Activated T-cell treated with anti-CD3 and anti-CD28 coated beads, Interleukin-2, amount 50 U/mL, for 72 hours (primary cell): ENCODE results near the gene MPEG1. TPM values are rescaled to one million over a fixed set of nuclear protein-coding genes. Genes with fewer than 3 reads are reported as not detected.

Experiments used
- ATAC-seq, 2 donors: fragments of 150-1000 bp; cut with Tn5 transposase; replicated peaks in 1 of 2; 2 replicates each; pipeline ENCODE4 v1.10.0; 2021; ENCODE audit warnings: moderate library complexity in 2 of 2, mild to moderate bottlenecking in 1 of 2
- DNase-seq, 2 donors: peaks; one replicate each; pipeline ENCODE4 v3.0.0; 2021 to 2022; ENCODE audit warnings: mixed read lengths in 1 of 2
- H3K27ac Mint-ChIP-seq: one replicate; pipeline ENCODE4 v1.8.0; 2022; ENCODE audit warnings: mild to moderate bottlenecking, moderate library complexity, mixed read lengths
- H3K27me3 Mint-ChIP-seq: one replicate; pipeline ENCODE4 v1.8.0; 2022; ENCODE audit warnings: low read depth, mixed read lengths
- H3K36me3 Mint-ChIP-seq, 2 donors: one replicate each; pipeline ENCODE4 v1.8.0; 2022; ENCODE audit warnings: mixed read lengths in 2 of 2, mild to moderate bottlenecking in 1 of 2; ENCODE audit not compliant: insufficient read depth in 2 of 2
- H3K4me1 Mint-ChIP-seq: one replicate; pipeline ENCODE4 v1.8.0; 2022; ENCODE audit warnings: low read depth, mixed read lengths
- H3K4me3 Mint-ChIP-seq, 2 donors: one replicate each; pipeline ENCODE4 v1.8.0; 2022; ENCODE audit warnings: mild to moderate bottlenecking in 2 of 2, mixed read lengths in 2 of 2, moderate library complexity in 2 of 2
- H3K9me3 Mint-ChIP-seq, 2 donors: one replicate each; pipeline ENCODE4 v1.8.0; 2022; ENCODE audit warnings: mixed read lengths in 2 of 2
- total RNA-seq, 2 donors: library from RNA; stranded (reverse); gene quantifications; one replicate each; pipeline ENCODE4 v1.2.3, GENCODE V29; 2022

The MPEG1 gene
- total RNA-seq, 2 donors from 2014 or later: 0.05 TPM; not detected in 1

- H3K36me3 Mint-ChIP-seq: no peaks in the 10 kb centered on the region
- H3K4me3 Mint-ChIP-seq: no peak overlapping the region
- H3K9me3 Mint-ChIP-seq: no peaks in the 10 kb centered on the region
- no peak for ATAC-seq
- no peak overlapping the region for H3K27ac Mint-ChIP-seq
- no peak for DNase-seq
- peaks cover 33% of the 10 kb centered on the region for H3K4me1 Mint-ChIP-seq
- peaks cover 36% of the 10 kb centered on the region for H3K27me3 Mint-ChIP-seq
These were observed 505 bp downstream of the MPEG1 start for GRCh38 chr11:59212222-59212621.

- peak in 1 of 2 donors; percentile 10 for DNase-seq
- peak; percentile 57 to 64 for ATAC-seq
- Mint-ChIP-seq H3K4me3 (no peak overlapping the region), H3K27me3 (peaks cover 41% of the 10 kb centered on the region), H3K36me3 (no peaks in the 10 kb centered on the region), H3K9me3 (no peaks in the 10 kb centered on the region), H3K27ac (no peak overlapping the region), H3K4me1 (peaks cover 31% of the 10 kb centered on the region)
These were observed 3.8 kb downstream of the MPEG1 start for GRCh38 chr11:59208956-59209355.

- Mint-ChIP-seq H3K9me3 (no peaks in the 10 kb centered on the region), H3K36me3 (no peaks in the 10 kb centered on the region), H3K27ac (peak overlapping the region; percentile 2), H3K4me3 (peak overlapping the region; percentile 51 to 67), H3K4me1 (peaks cover 31% of the 10 kb centered on the region), H3K27me3 (peaks cover 41% of the 10 kb centered on the region)
- peak; percentile 60 to 67 for ATAC-seq
- DNase-seq: peak; percentile 24 to 33
These were observed 4.7 kb downstream of the MPEG1 start for GRCh38 chr11:59207988-59208451.

- no peaks in the 10 kb centered on the region for H3K36me3 Mint-ChIP-seq
- peaks cover 51% of the 10 kb centered on the region for H3K27me3 Mint-ChIP-seq
- ATAC-seq (no peak), DNase-seq (no peak)
- peaks cover 31% of the 10 kb centered on the region for H3K4me1 Mint-ChIP-seq
- H3K27ac Mint-ChIP-seq: no peak overlapping the region
- H3K9me3 Mint-ChIP-seq: no peaks in the 10 kb centered on the region
- H3K4me3 Mint-ChIP-seq: peak overlapping the region in 1 of 2 donors; percentile 63
These were observed 6.1 kb downstream of the MPEG1 start for GRCh38 chr11:59206635-59207034.

GRCh38 chr11:59205648-59206047, 7.1 kb downstream of the MPEG1 start:
- DNase-seq (no peak), ATAC-seq (no peak)
- Mint-ChIP-seq H3K27ac (no peak overlapping the region), H3K36me3 (no peaks in the 10 kb centered on the region), H3K9me3 (no peaks in the 10 kb centered on the region), H3K4me1 (peaks cover 31% of the 10 kb centered on the region), H3K4me3 (no peak overlapping the region), H3K27me3 (peaks cover 47% of the 10 kb centered on the region)

- ATAC-seq (no peak), DNase-seq (no peak)
- Mint-ChIP-seq H3K4me3 (no peak overlapping the region), H3K27ac (no peak overlapping the region), H3K4me1 (peaks cover 39% of the 10 kb centered on the region), H3K36me3 (no peaks in the 10 kb centered on the region), H3K27me3 (peaks cover 38% of the 10 kb centered on the region), H3K9me3 (no peaks in the 10 kb centered on the region)
These were observed 8.0 kb downstream of the MPEG1 start for GRCh38 chr11:59204746-59205145.

- peak in 1 of 2 donors; percentile 33 for ATAC-seq
- Mint-ChIP-seq H3K27me3 (peaks cover 30% of the 10 kb centered on the region), H3K27ac (no peak overlapping the region), H3K4me1 (peaks cover 13% of the 10 kb centered on the region), H3K36me3 (peaks cover 0 to 2% of the 10 kb centered on the region in 2 donors), H3K9me3 (peaks cover 0 to 2% of the 10 kb centered on the region in 2 donors), H3K4me3 (no peak overlapping the region)
- DNase-seq: no peak
These were observed 11.4 kb downstream of the MPEG1 start for GRCh38 chr11:59201353-59201752.

- Mint-ChIP-seq H3K4me3 (no peak overlapping the region), H3K27me3 (peaks cover 30% of the 10 kb centered on the region), H3K9me3 (peaks cover 0 to 2% of the 10 kb centered on the region in 2 donors), H3K36me3 (peaks cover 0 to 2% of the 10 kb centered on the region in 2 donors), H3K27ac (no peak overlapping the region), H3K4me1 (peaks cover 13% of the 10 kb centered on the region)
- DNase-seq (no peak), ATAC-seq (peak in 1 of 2 donors; percentile 15)
These were observed 12.3 kb downstream of the MPEG1 start for GRCh38 chr11:59200423-59200746.

- peaks cover 30% of the 10 kb centered on the region for H3K27me3 Mint-ChIP-seq
- ATAC-seq (peak; percentile 71 to 82), DNase-seq (peak; percentile 12 to 35)
- peaks cover 13% of the 10 kb centered on the region for H3K4me1 Mint-ChIP-seq
- peaks cover 0 to 2% of the 10 kb centered on the region in 2 donors for H3K36me3 Mint-ChIP-seq
- H3K9me3 Mint-ChIP-seq: peaks cover 0 to 2% of the 10 kb centered on the region in 2 donors
- peak overlapping the region in 1 of 2 donors; percentile 8 for H3K4me3 Mint-ChIP-seq
- H3K27ac Mint-ChIP-seq: peak overlapping the region; percentile 6
These were observed 12.9 kb downstream of the MPEG1 start for GRCh38 chr11:59199546-59200422.

- peaks cover 13% of the 10 kb centered on the region for H3K4me1 Mint-ChIP-seq
- H3K4me3 Mint-ChIP-seq: no peak overlapping the region
- H3K27ac Mint-ChIP-seq: no peak overlapping the region
- no peak for DNase-seq
- peaks cover 0 to 2% of the 10 kb centered on the region in 2 donors for H3K36me3 Mint-ChIP-seq
- no peak for ATAC-seq
- H3K9me3 Mint-ChIP-seq: peaks cover 0 to 2% of the 10 kb centered on the region in 2 donors
- peaks cover 30% of the 10 kb centered on the region for H3K27me3 Mint-ChIP-seq
These were observed 14.0 kb downstream of the MPEG1 start for GRCh38 chr11:59198726-59199125.

GRCh38 chr11:59197991-59198390, 14.7 kb downstream of the MPEG1 start:
- peaks cover 30% of the 10 kb centered on the region for H3K27me3 Mint-ChIP-seq
- no peak overlapping the region for H3K27ac Mint-ChIP-seq
- no peak for DNase-seq
- peaks cover 0 to 2% of the 10 kb centered on the region in 2 donors for H3K9me3 Mint-ChIP-seq
- peaks cover 0 to 2% of the 10 kb centered on the region in 2 donors for H3K36me3 Mint-ChIP-seq
- peaks cover 13% of the 10 kb centered on the region for H3K4me1 Mint-ChIP-seq
- no peak for ATAC-seq
- H3K4me3 Mint-ChIP-seq: no peak overlapping the region

GRCh38 chr11:59196777-59197176, 15.9 kb downstream of the MPEG1 start:
- H3K36me3 Mint-ChIP-seq: peaks cover 0 to 2% of the 10 kb centered on the region in 2 donors
- H3K4me1 Mint-ChIP-seq: peaks cover 13% of the 10 kb centered on the region
- ATAC-seq (no peak), DNase-seq (no peak)
- no peak overlapping the region for H3K27ac Mint-ChIP-seq
- H3K27me3 Mint-ChIP-seq: peaks cover 20% of the 10 kb centered on the region
- peaks cover 0 to 2% of the 10 kb centered on the region in 2 donors for H3K9me3 Mint-ChIP-seq
- H3K4me3 Mint-ChIP-seq: no peak overlapping the region

- no peak overlapping the region for H3K4me3 Mint-ChIP-seq
- peaks cover 18% of the 10 kb centered on the region for H3K27me3 Mint-ChIP-seq
- H3K27ac Mint-ChIP-seq: no peak overlapping the region
- ATAC-seq: no peak
- H3K36me3 Mint-ChIP-seq: peaks cover 0 to 2% of the 10 kb centered on the region in 2 donors
- peaks cover 13% of the 10 kb centered on the region for H3K4me1 Mint-ChIP-seq
- peaks cover 0 to 2% of the 10 kb centered on the region in 2 donors for H3K9me3 Mint-ChIP-seq
- no peak for DNase-seq
These were observed 17.1 kb downstream of the MPEG1 start for GRCh38 chr11:59195586-59195985.
